ENCODE results near the gene LRRC34. TPM values are rescaled to one million over a fixed set of nuclear protein-coding genes. Genes with fewer than 3 reads are reported as not detected.

Gene LRRC34
- total and polyA plus RNA-seq, 2 experiments from 2014 or later, result 4.2 to 9.4 TPM

GRCh38 chr3:169750665-169751064, 62.0 kb downstream of the LRRC34 start:
- Histone ChIP-seq H3K36me3 (ENCODE audit: low read depth) (no peaks in the 10 kb centered on the region), H4K20me1 (ENCODE audit: insufficient read depth) (no peaks in the 10 kb centered on the region), H3K4me1 (ENCODE audit: insufficient read depth) (no peaks in the 10 kb centered on the region), H3K9ac (no peak overlapping the region), H3K27me3 (replicated peaks; ENCODE audit: insufficient read depth) (peaks cover 10% of the 10 kb centered on the region; the same call in 1 of the 2 replicates), H3K79me2 (ENCODE audit: insufficient read depth) (no peaks in the 10 kb centered on the region), H3K27ac (no peak overlapping the region), H3K9me2 (ENCODE audit: insufficient read depth) (no peaks in the 10 kb centered on the region), H2AFZ (no peak overlapping the region), H3K4me3 (no peak overlapping the region), H3K4me2 (ENCODE audit: unreplicated experiment) (no peak overlapping the region), H3K9me3 (ENCODE audit: low read depth) (no peaks in the 10 kb centered on the region), H3F3A (ENCODE audit: insufficient read depth) (no peaks in the 10 kb centered on the region)
- DNase-seq, result no peak
- no peak for TF ChIP-seq EZH2phosphoT487 (IDR thresholded peaks at IDR 0.05; ENCODE audit: insufficient read depth, low read depth)
- TF ChIP-seq EZH2 (IDR thresholded peaks at IDR 0.05; ENCODE audit: insufficient read depth, poor library complexity, severe bottlenecking), result no peak
- WGBS, 2 experiments (ENCODE audit: low coverage in 1 of 2, low lambda C conversion rate in 2 of 2, missing lambda C conversion rate in 2 of 2), result 21 to 39% methylated on average over 2 of the region's 2 CpGs
- in situ Hi-C loops (cut with MboI), result no loop called here

- in situ Hi-C loops (cut with MboI), result no loop called here
- no peak overlapping the region for H3K9ac ChIP-seq
- TF ChIP-seq EZH2phosphoT487 (IDR thresholded peaks at IDR 0.05; ENCODE audit: insufficient read depth, low read depth), result no peak
- no peak for TF ChIP-seq EZH2 (IDR thresholded peaks at IDR 0.05; ENCODE audit: insufficient read depth, poor library complexity, severe bottlenecking)
- no peaks in the 10 kb centered on the region for H3K79me2 ChIP-seq (ENCODE audit: insufficient read depth)
- no peaks in the 10 kb centered on the region for H3K9me3 ChIP-seq (ENCODE audit: low read depth)
- H3K4me1 ChIP-seq (ENCODE audit: insufficient read depth), result no peaks in the 10 kb centered on the region
- H2AFZ ChIP-seq, result no peak overlapping the region
- H3K4me3 ChIP-seq, result no peak overlapping the region
- no peak for DNase-seq
- no peaks in the 10 kb centered on the region for H3K9me2 ChIP-seq (ENCODE audit: insufficient read depth)
- no peaks in the 10 kb centered on the region for H3F3A ChIP-seq (ENCODE audit: insufficient read depth)
- WGBS, 2 experiments (ENCODE audit: low coverage in 1 of 2, low lambda C conversion rate in 2 of 2, missing lambda C conversion rate in 2 of 2), result 16 to 21% methylated on average over 3 of the region's 3 CpGs
- H3K36me3 ChIP-seq (ENCODE audit: low read depth), result no peaks in the 10 kb centered on the region
- H3K27ac ChIP-seq, result no peak overlapping the region
- H4K20me1 ChIP-seq (ENCODE audit: insufficient read depth), result no peaks in the 10 kb centered on the region
- no peak overlapping the region for H3K4me2 ChIP-seq (ENCODE audit: unreplicated experiment)
- peaks cover 10% of the 10 kb centered on the region; the same call in 1 of the 2 replicates for H3K27me3 ChIP-seq (replicated peaks; ENCODE audit: insufficient read depth)
Measured at GRCh38 chr3:169748670-169749069, 64.0 kb downstream of the LRRC34 start.

- H3K4me2 ChIP-seq (ENCODE audit: unreplicated experiment), result no peak overlapping the region
- H3K4me1 ChIP-seq (ENCODE audit: insufficient read depth), result no peaks in the 10 kb centered on the region
- H3F3A ChIP-seq (ENCODE audit: insufficient read depth), result no peaks in the 10 kb centered on the region
- H3K4me3 ChIP-seq, result no peak overlapping the region
- no peak overlapping the region for H3K27ac ChIP-seq
- H3K27me3 ChIP-seq (replicated peaks; ENCODE audit: insufficient read depth), result peaks cover under 1% of the 10 kb centered on the region; the same call in 1 of the 2 replicates
- no peak for DNase-seq
- 36 to 40% methylated on average over 6 of the region's 6 CpGs for WGBS, 2 experiments (ENCODE audit: low coverage in 1 of 2, low lambda C conversion rate in 2 of 2, missing lambda C conversion rate in 2 of 2)
- H2AFZ ChIP-seq, result no peak overlapping the region
- no peaks in the 10 kb centered on the region for H4K20me1 ChIP-seq (ENCODE audit: insufficient read depth)
- H3K9me3 ChIP-seq (ENCODE audit: low read depth), result no peaks in the 10 kb centered on the region
- in situ Hi-C loops (cut with MboI), result no loop called here
- H3K9ac ChIP-seq, result no peak overlapping the region
- no peaks in the 10 kb centered on the region for H3K79me2 ChIP-seq (ENCODE audit: insufficient read depth)
- no peaks in the 10 kb centered on the region for H3K9me2 ChIP-seq (ENCODE audit: insufficient read depth)
- H3K36me3 ChIP-seq (ENCODE audit: low read depth), result no peaks in the 10 kb centered on the region
- TF ChIP-seq EZH2phosphoT487 (IDR thresholded peaks at IDR 0.05; ENCODE audit: insufficient read depth, low read depth) (no peak), EZH2 (IDR thresholded peaks at IDR 0.05; ENCODE audit: insufficient read depth, poor library complexity, severe bottlenecking) (no peak)
Measured at GRCh38 chr3:169746924-169747323, 65.8 kb downstream of the LRRC34 start.

- Histone ChIP-seq H3K9me2 (ENCODE audit: insufficient read depth) (no peaks in the 10 kb centered on the region), H3K27ac (no peak overlapping the region), H4K20me1 (ENCODE audit: insufficient read depth) (no peaks in the 10 kb centered on the region), H3K4me1 (ENCODE audit: insufficient read depth) (no peaks in the 10 kb centered on the region), H2AFZ (no peak overlapping the region), H3K9ac (no peak overlapping the region), H3K79me2 (ENCODE audit: insufficient read depth) (no peaks in the 10 kb centered on the region), H3K36me3 (ENCODE audit: low read depth) (no peaks in the 10 kb centered on the region), H3K4me3 (no peak overlapping the region), H3F3A (ENCODE audit: insufficient read depth) (no peaks in the 10 kb centered on the region), H3K9me3 (ENCODE audit: low read depth) (no peaks in the 10 kb centered on the region), H3K4me2 (ENCODE audit: unreplicated experiment) (no peak overlapping the region), H3K27me3 (replicated peaks; ENCODE audit: insufficient read depth) (no peaks in the 10 kb centered on the region)
- 0% methylated on average over 1 of the region's 1 CpG for WGBS, 2 experiments (ENCODE audit: low coverage in 1 of 2, low lambda C conversion rate in 2 of 2, missing lambda C conversion rate in 2 of 2)
- in situ Hi-C loops (cut with MboI), result no loop called here
- TF ChIP-seq EZH2phosphoT487 (IDR thresholded peaks at IDR 0.05; ENCODE audit: insufficient read depth, low read depth) (no peak), EZH2 (IDR thresholded peaks at IDR 0.05; ENCODE audit: insufficient read depth, poor library complexity, severe bottlenecking) (no peak)
- DNase-seq, result peak; percentile 16
Measured at GRCh38 chr3:169744366-169745054, 68.2 kb downstream of the LRRC34 start.

Other genes with a start within 250 kb of the LRRC34 start
- 1.8 and 3.5 TPM in 2 replicates for gene MECOM, start 149.2 kb downstream of the LRRC34 start, total RNA-seq (2014; rRNA removed; shearing (Covaris generic))
- 1.3 and 2.3 TPM in 2 replicates for gene MECOM, start 149.2 kb downstream of the LRRC34 start, polyA plus RNA-seq (2016; fragmentation: Nextera tagmentation; extraction: Ambion mirVana)
- 59.2 and 59.7 TPM in 2 replicates for gene TERC, start 47.8 kb downstream of the LRRC34 start, total RNA-seq (2014; rRNA removed; shearing (Covaris generic))
- gene TERC, start 47.8 kb downstream of the LRRC34 start, polyA plus RNA-seq (2016; fragmentation: Nextera tagmentation; extraction: Ambion mirVana), result not detected in 2 replicates
- 2.8 and 5.2 TPM in 2 replicates for gene ACTRT3, start 43.3 kb downstream of the LRRC34 start, total RNA-seq (2014; rRNA removed; shearing (Covaris generic))
- gene ACTRT3, start 43.3 kb downstream of the LRRC34 start, polyA plus RNA-seq (2016; fragmentation: Nextera tagmentation; extraction: Ambion mirVana), result 3.3 and 3.6 TPM in 2 replicates
- 18.4 and 19.6 TPM in 2 replicates for gene MYNN, start 39.5 kb downstream of the LRRC34 start, total RNA-seq (2014; rRNA removed; shearing (Covaris generic))
- 14.4 and 14.5 TPM in 2 replicates for gene MYNN, start 39.5 kb downstream of the LRRC34 start, polyA plus RNA-seq (2016; fragmentation: Nextera tagmentation; extraction: Ambion mirVana)
- gene LRRIQ4, start within 50 bp of the LRRC34 start, total RNA-seq (2014; rRNA removed; shearing (Covaris generic)), result not detected in 2 replicates
- not detected in 2 replicates for gene LRRIQ4, start within 50 bp of the LRRC34 start, polyA plus RNA-seq (2016; fragmentation: Nextera tagmentation; extraction: Ambion mirVana)
- gene LRRC31, start 57.0 kb upstream of the LRRC34 start, total RNA-seq (2014; rRNA removed; shearing (Covaris generic)), result not detected in 2 replicates
- gene LRRC31, start 57.0 kb upstream of the LRRC34 start, polyA plus RNA-seq (2016; fragmentation: Nextera tagmentation; extraction: Ambion mirVana), result not detected in 2 replicates
- gene SAMD7, start 98.7 kb upstream of the LRRC34 start, total RNA-seq (2014; rRNA removed; shearing (Covaris generic)), result not detected in 2 replicates
- not detected in 2 replicates for gene SAMD7, start 98.7 kb upstream of the LRRC34 start, polyA plus RNA-seq (2016; fragmentation: Nextera tagmentation; extraction: Ambion mirVana)
- gene SEC62, start 153.9 kb upstream of the LRRC34 start, total RNA-seq (2014; rRNA removed; shearing (Covaris generic)), result 34.0 and 39.4 TPM in 2 replicates
- gene SEC62, start 153.9 kb upstream of the LRRC34 start, polyA plus RNA-seq (2016; fragmentation: Nextera tagmentation; extraction: Ambion mirVana), result 185 and 193 TPM in 2 replicates
- gene GPR160, start 225.1 kb upstream of the LRRC34 start, total RNA-seq (2014; rRNA removed; shearing (Covaris generic)), result 0.13 and 0.76 TPM in 2 replicates
- 0.44 and 0.73 TPM in 2 replicates for gene GPR160, start 225.1 kb upstream of the LRRC34 start, polyA plus RNA-seq (2016; fragmentation: Nextera tagmentation; extraction: Ambion mirVana)